ENCODE results near the gene BEST4. TPM values are rescaled to one million over a fixed set of nuclear protein-coding genes. Genes with fewer than 3 reads are reported as not detected.

BEST4 gene
- total and polyA plus RNA-seq, 2 of the 4 experiments (the other 2 are of a cell fraction), result 0.07 TPM; not detected in 1

GRCh38 chr1:44790968-44791801, 3.2 kb upstream of the BEST4 start:
- Histone ChIP-seq H3K18ac (ENCODE audit: low read depth, low read length) (no peak overlapping the region), H3K27me3 (ENCODE audit: control insufficient read depth, insufficient read depth, low read length) (peaks cover 2% of the 10 kb centered on the region; the same call in 1 of the 2 replicates), H3K56ac (ENCODE audit: extremely low read depth, insufficient read depth, low read length) (no peak overlapping the region), H2BK20ac (ENCODE audit: low read depth, low read length) (no peak overlapping the region), H2BK15ac (ENCODE audit: low read depth, low read length) (no peak overlapping the region), H3K4me1 (ENCODE audit: control insufficient read depth, insufficient read depth, low read length) (peaks cover 3% of the 10 kb centered on the region; the same call in 1 of the 2 replicates), H4K91ac (ENCODE audit: insufficient read depth, low read depth, low read length) (no peak overlapping the region), H3K4me2 (ENCODE audit: low read depth, low read length) (no peak overlapping the region), H4K8ac (ENCODE audit: low read depth in 2 of 2, low read length in 2 of 2) (no peak overlapping the region), H3K9ac (ENCODE audit: low read depth, low read length) (no peak overlapping the region), H2AFZ (replicated peaks; ENCODE audit: low read length, poor library complexity) (no peak overlapping the region), H3K36me3 (ENCODE audit: control insufficient read depth, insufficient read depth, low read length) (no peaks in the 10 kb centered on the region), H4K20me1 (ENCODE audit: insufficient read depth, low read length) (no peaks in the 10 kb centered on the region), H2AK9ac (replicated peaks; ENCODE audit: low read depth, low read length, poor library complexity) (no peak overlapping the region), H2AK5ac (ENCODE audit: low read depth, low read length) (no peak overlapping the region), H2BK5ac (ENCODE audit: low read depth, low read length, poor library complexity, severe bottlenecking) (no peak overlapping the region), H3K4ac (ENCODE audit: low read depth, low read length) (no peak overlapping the region), H3K23ac (ENCODE audit: low read depth, low read length) (no peak overlapping the region), H4K5ac (ENCODE audit: low read depth, low read length) (no peak overlapping the region), H3K27ac (ENCODE audit: insufficient read depth, low read length) (no peak overlapping the region), H3K9me1 (ENCODE audit: insufficient read depth, low read length) (no peaks in the 10 kb centered on the region), H3K4me3 (ENCODE audit: insufficient read depth, low read depth, low read length) (no peak overlapping the region), H3K79me1 (ENCODE audit: low read depth in 1 of 2, low read length in 2 of 2) (no peaks in the 10 kb centered on the region), H3K9me3 (ENCODE audit: control insufficient read depth, insufficient read depth, low read length) (no peaks in the 10 kb centered on the region), H3K14ac (replicated peaks; ENCODE audit: low read depth, low read length) (no peak overlapping the region), H2BK120ac (ENCODE audit: low read depth, low read length) (no peak overlapping the region)
- dilution Hi-C loops (cut with HindIII; ENCODE audit: low sequenced_read_pairs, unreplicated experiment) (no loop called here), intact Hi-C loops (cut with micrococcal nuclease) (loop anchor here (5.0 kb wide), 1 partner anchor 221 kb away; the partner anchor contains the start of genes HECTD3 and UROD), in situ Hi-C loops (cut with MboI; ENCODE audit: low sequenced_read_pairs) (no loop called here)
- no peak for ATAC-seq (ENCODE audit: low read depth)
- WGBS, 2 experiments (ENCODE audit: extremely low coverage in 2 of 2, insufficient read length in 1 of 2), result 33% methylated on average over 2 of the region's 7 CpGs; no CpG with 5 or more reads in 1 of the 2 experiments
- no peak for DNase-seq
- CTCF ChIA-PET, result interaction anchor here (1.4 kb wide), 1 partner anchor 9 kb away, joined by 4 read pairs; the partner anchor contains the start of gene PLK3
- POLR2A ChIA-PET (ENCODE audit: unreplicated experiment), result no interaction called here
- no TSS peak for BruUV-seq (replicated peaks)
- TF ChIP-seq RCOR1 (IDR thresholded peaks at IDR 0.05; ENCODE audit: insufficient replicate concordance, low read length) (no peak), CEBPB (IDR thresholded peaks at IDR 0.05; ENCODE audit: low read depth, low read length) (no peak), CHD1 (IDR thresholded peaks at IDR 0.05; ENCODE audit: low read depth, low read length) (no peak), POLR2A (IDR thresholded peaks at IDR 0.05; ENCODE audit: low read depth, low read length) (no peak), CTCF (conservative IDR thresholded peaks at IDR 0.05; ENCODE audit: low read depth, low read length) (no peak), MXI1 (IDR thresholded peaks at IDR 0.05; ENCODE audit: borderline replicate concordance, low read depth, low read length) (no peak), RAD21 (IDR thresholded peaks at IDR 0.05; ENCODE audit: low read length) (no peak), NFE2L2 (IDR thresholded peaks at IDR 0.05; ENCODE audit: low read depth, low read length) (no peak), MAZ (IDR thresholded peaks at IDR 0.05; ENCODE audit: borderline replicate concordance, low read depth, low read length) (no peak), SMC3 (IDR thresholded peaks at IDR 0.05; ENCODE audit: low read depth, low read length) (no peak), ELK1 (IDR thresholded peaks at IDR 0.05; ENCODE audit: borderline replicate concordance, low read depth, low read length) (no peak), BHLHE40 (IDR thresholded peaks at IDR 0.05; ENCODE audit: low read depth, low read length) (no peak), FOS (IDR thresholded peaks at IDR 0.05; ENCODE audit: low read depth, low read length) (no peak), MAFK (IDR thresholded peaks at IDR 0.05; ENCODE audit: low read depth, low read length) (no peak), USF2 (IDR thresholded peaks at IDR 0.05; ENCODE audit: low read depth, low read length) (no peak)
